HCT116 (cell line): ENCODE data around the gene PRDM12. TPM values are rescaled to one million over a fixed set of nuclear protein-coding genes. Genes with fewer than 3 reads are reported as not detected.

ENCODE experiments used
- ATAC-seq: fragments of 200-7000 bp; cut with Tn5 transposase; 2 replicates; pipeline ENCODE4 v1.9.1; 2020; ENCODE audit warnings: mild to moderate bottlenecking, moderate library complexity
- BruUV-seq: library from RNA; stranded (reverse); fragments of 400-500 nt; replicated peaks from 2 replicates; lab custom pipeline; 2021; lab: Mats Ljungman, UMichigan
- CTCF ChIA-PET: fragments of 300-600 bp; sonication (Branson Sonifier 250); formaldehyde crosslinking; loops from one replicate; lab custom pipeline; 2021; ENCODE audit warnings: antibody characterized with exemption; lab: Charles Lee
- POLR2A ChIA-PET: fragments of 300-600, 350-600 bp; sonication (Branson Sonifier 250); formaldehyde crosslinking; loops from one replicate; lab custom pipeline; 2021; ENCODE audit warnings: antibody characterized with exemption; lab: Charles Lee
- RAD21 ChIA-PET, 2 experiments: fragments of 300-600 bp; sonication (Branson Sonifier 250); formaldehyde crosslinking; loops; one replicate each; lab custom pipeline; 2023; ENCODE audit warnings: low total read pairs in 2 of 2; ENCODE audit not compliant: uncharacterized antibody in 2 of 2, unreplicated experiment in 2 of 2, low non-redundant PET in 1 of 2; lab: Charles Lee
- DNase-seq: peaks from one replicate; pipeline ENCODE4 v3.0.0-alpha.2; 2010; ENCODE audit warnings: low read depth, low spot score
- H2AFZ ChIP-seq: fragments of 200-600 bp; shearing (Covaris generic), sonication (generic); 2 replicates; pipeline ENCODE4 v1.6.1; 2017; ENCODE audit warnings: low read depth, mixed run types, mixed read lengths, antibody characterized with exemption, low read length; ENCODE audit not compliant: poor library complexity, severe bottlenecking
- H3K27ac ChIP-seq: 2 replicates; pipeline ENCODE4 v1.5.1; 2012; ENCODE audit warnings: low read depth, low read length
- H3K27me3 ChIP-seq: fragments of 200-600 bp; sonication (generic); 2 replicates; pipeline ENCODE4 v1.6.1; 2016; ENCODE audit warnings: mixed run types, low read length, mixed read lengths; ENCODE audit not compliant: insufficient read depth
- H3K36me3 ChIP-seq, 2 experiments: fragments of 200-500 bp in 1 of 2; fragments of 200-600 bp in 1 of 2; sonication (Bioruptor generic) in 1 of 2; sonication (generic) in 1 of 2; 2 replicates each; pipeline versions ENCODE4 v1.5.1 to v1.6.1; 2014 to 2016; ENCODE audit warnings: low read length in 2 of 2, inconsistent platforms in 1 of 2, mixed read lengths in 1 of 2, mixed run types in 1 of 2; ENCODE audit not compliant: insufficient read depth in 2 of 2, control insufficient read depth in 1 of 2
- H3K4me1 ChIP-seq, 2 experiments: fragments of 200-600 bp in 1 of 2; sonication (generic) in 1 of 2; 2 replicates each; pipeline versions ENCODE4 v1.5.1 to v1.6.1; 2012 to 2017; ENCODE audit warnings: low read length in 2 of 2, inconsistent platforms in 1 of 2, mild to moderate bottlenecking in 1 of 2, mixed read lengths in 1 of 2, mixed run types in 1 of 2, moderate library complexity in 1 of 2; ENCODE audit not compliant: insufficient read depth in 2 of 2, control insufficient read depth in 1 of 2
- H3K4me2 ChIP-seq: fragments of 200-600 bp; sonication (generic); 2 replicates; pipeline ENCODE4 v1.6.1; 2017; ENCODE audit warnings: mixed run types, low read length, mixed read lengths
- H3K4me3 ChIP-seq, 2 experiments: fragments of 200-600 bp in 1 of 2; sonication (generic) in 1 of 2; replicated peaks in 1 of 2; 2 replicates each; pipeline ENCODE4 v1.5.1; 2011 to 2016; ENCODE audit warnings: low read length in 2 of 2, control low read depth in 1 of 2, low read depth in 1 of 2, mild to moderate bottlenecking in 1 of 2, mixed read lengths in 1 of 2, mixed run types in 1 of 2
- H3K79me2 ChIP-seq: fragments of 200-600 bp; sonication (generic); 2 replicates; pipeline ENCODE4 v1.6.1; 2017; ENCODE audit warnings: mild to moderate bottlenecking, mixed run types, low read length, moderate library complexity, mixed read lengths; ENCODE audit not compliant: insufficient read depth
- H3K9ac ChIP-seq: fragments of 200-600 bp; sonication (generic); 2 replicates; pipeline ENCODE4 v1.6.1; 2016; ENCODE audit warnings: low read length, mixed read lengths
- H3K9me2 ChIP-seq: fragments of 200-600 bp; sonication (generic), shearing (Covaris generic); 2 replicates; pipeline ENCODE4 v1.6.1; 2017; ENCODE audit warnings: mixed run types, mild to moderate bottlenecking, moderate library complexity; ENCODE audit not compliant: insufficient read depth
- H3K9me3 ChIP-seq, 2 experiments: fragments of 200-500 bp in 1 of 2; fragments of 200-600 bp in 1 of 2; sonication (Bioruptor generic) in 1 of 2; sonication (generic) in 1 of 2; 2 replicates each; pipeline ENCODE4 v1.6.1; 2014 to 2017; ENCODE audit warnings: low read length in 2 of 2, mixed read lengths in 2 of 2, inconsistent platforms in 1 of 2, low read depth in 1 of 2, mild to moderate bottlenecking in 1 of 2, mixed run types in 1 of 2, moderate library complexity in 1 of 2; ENCODE audit not compliant: control insufficient read depth in 1 of 2, insufficient read depth in 1 of 2
- H4K20me1 ChIP-seq: fragments of 200-600 bp; sonication (generic), shearing (Covaris generic); 2 replicates; pipeline ENCODE4 v1.6.1; 2017; ENCODE audit warnings: mixed run types, mild to moderate bottlenecking, moderate library complexity; ENCODE audit not compliant: insufficient read depth
- CTCF ChIP-seq, 3 experiments: fragments of 200-600 bp in 1 of 3; sonication (generic) in 1 of 3; IDR thresholded peaks in 2 of 3; conservative IDR thresholded peaks in 1 of 3; 2 replicates each; pipeline ENCODE4 v1.5.1; 2012 to 2017; ENCODE audit warnings: low read depth in 2 of 3, low read length in 2 of 3, antibody characterized with exemption in 1 of 3, borderline replicate concordance in 1 of 3, control low read depth in 1 of 3, mild to moderate bottlenecking in 1 of 3, mixed read lengths in 1 of 3, mixed run types in 1 of 3, moderate library complexity in 1 of 3; ENCODE audit not compliant: insufficient read depth in 1 of 3
- POLR2AphosphoS5 ChIP-seq: IDR thresholded peaks from 2 replicates; pipeline ENCODE4 v1.6.1; 2011; ENCODE audit warnings: mild to moderate bottlenecking, low read depth, low read length, moderate library complexity
- RAD21 ChIP-seq: IDR thresholded peaks from 2 replicates; pipeline ENCODE4 v1.6.1; 2012; ENCODE audit warnings: low read depth, mild to moderate bottlenecking
- REST ChIP-seq: IDR thresholded peaks from 2 replicates; pipeline ENCODE4 v1.6.1; 2012; ENCODE audit warnings: low read depth
- ZBTB33 ChIP-seq: IDR thresholded peaks from 2 replicates; pipeline ENCODE4 v1.6.1; 2011; ENCODE audit warnings: mild to moderate bottlenecking, low read length, moderate library complexity; ENCODE audit not compliant: insufficient replicate concordance; ENCODE audit errors: extremely low read depth
- intact Hi-C: fragments of 100-400 bp; cut with micrococcal nuclease; formaldehyde crosslinking; loops from 2 replicates; pipeline ENCODE4 v1.10.0; 2022
- total RNA-seq: library from RNA; stranded (reverse); gene quantifications from one replicate; pipeline ENCODE4 v1.2.1, GENCODE V29; 2021; ENCODE audit not compliant: unreplicated experiment

The PRDM12 gene
- total RNA-seq, 1 experiment from 2014 or later = 0.54 TPM

- ChIA-PET CTCF (interaction anchor here (0.9 to 4.3 kb wide), 7 partner anchors 21 to 339 kb away, joined by 3 to 37 read pairs (median 4); no protein-coding TSS in a partner anchor), RAD21 (no interaction called here)
Observed at GRCh38 chr9:130707225-130707976, 43.0 kb downstream of the PRDM12 start.

More at GRCh38 chr9:130707225-130707976, 43.0 kb downstream of the PRDM12 start:
- no TSS peak for BruUV-seq
- peaks cover 0 to 12% of the 10 kb centered on the region in 2 experiments; a peak in 1 of 4 replicates for H3K4me1 ChIP-seq
- DNase-seq = no peak
- no peak for TF ChIP-seq ZBTB33
- peak; percentile 84 for TF ChIP-seq RAD21
- TF ChIP-seq REST = no peak
- peak; percentile 60 to 87 (median 83) for TF ChIP-seq CTCF (IDR thresholded peaks at IDR 0.05 in 2 of 3, conservative IDR thresholded peaks at IDR 0.05 in 1 of 3; ENCODE audit: borderline replicate concordance in 1 of 3, insufficient read depth in 1 of 3, low read depth in 2 of 3, low read length in 2 of 3)
- no peak for TF ChIP-seq POLR2AphosphoS5
- H3K4me3 ChIP-seq = no peak overlapping the region
- H3K79me2 ChIP-seq = peaks cover 15% of the 10 kb centered on the region; the same call in 1 of the 2 replicates
- POLR2A ChIA-PET = interaction anchor here (0.7 kb wide), 3 partner anchors 14 to 122 kb away, joined by 3 read pairs; partner anchors contain the start of gene EXOSC2
- H4K20me1 ChIP-seq = peaks cover 4% of the 10 kb centered on the region
- no peak overlapping the region for H3K27ac ChIP-seq
- H3K27me3 ChIP-seq = no peaks in the 10 kb centered on the region
- H3K9me2 ChIP-seq = no peaks in the 10 kb centered on the region
- H3K36me3 ChIP-seq = peaks cover 17 to 21% of the 10 kb centered on the region in 2 experiments
- peak; percentile 72 for ATAC-seq
- H3K4me2 ChIP-seq = no peak overlapping the region
- intact Hi-C loops = loop anchor here (1.0 to 5.0 kb wide), 4 partner anchors 64 to 340 kb away; no protein-coding TSS in a partner anchor
- no peaks in the 10 kb centered on the region for H3K9me3 ChIP-seq
- no peak overlapping the region for H3K9ac ChIP-seq
- H2AFZ ChIP-seq = no peak overlapping the region
